Breast epithelium (tissue), 3 donors: Measurements from ENCODE around the gene PSMG4.

Experiments
- POLR2A ChIP-seq: fragments of 450-650 bp; IDR thresholded peaks from one replicate; pipeline ENCODE4 v1.6.1; 2016; ENCODE audit warnings: antibody characterized with exemption, mild to moderate bottlenecking, moderate library complexity
- TF ChIP-seq, protein P1 (sequence below), 3 donors: fragments of 450-650 bp; IDR thresholded peaks; one replicate each; pipeline ENCODE4 v1.5.1; 2016 to 2017; ENCODE audit warnings: antibody characterized with exemption in 3 of 3, mild to moderate bottlenecking in 3 of 3, moderate library complexity in 3 of 3

DNA sequence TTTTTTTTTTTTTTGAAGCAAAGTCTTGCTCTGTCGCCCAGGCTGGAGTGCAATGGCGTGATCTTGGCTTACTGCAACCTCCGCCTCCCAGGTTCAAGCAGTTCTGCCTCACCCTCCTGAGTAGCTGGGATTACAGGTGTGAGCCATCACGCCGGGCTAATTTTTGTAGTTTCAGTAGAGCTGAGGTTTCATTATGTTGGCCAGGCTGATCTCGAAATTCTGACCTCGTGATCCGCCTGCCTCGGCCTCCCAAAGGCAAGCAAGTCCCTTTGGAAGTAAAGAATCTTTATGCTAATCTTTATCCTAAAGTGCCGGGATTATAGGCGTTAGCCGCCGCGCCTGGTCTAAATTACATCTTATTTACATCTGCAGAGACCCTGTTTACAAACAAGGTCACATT, 1.5 kb downstream of the PSMG4 start:
- TF ChIP-seq, protein P1, sequence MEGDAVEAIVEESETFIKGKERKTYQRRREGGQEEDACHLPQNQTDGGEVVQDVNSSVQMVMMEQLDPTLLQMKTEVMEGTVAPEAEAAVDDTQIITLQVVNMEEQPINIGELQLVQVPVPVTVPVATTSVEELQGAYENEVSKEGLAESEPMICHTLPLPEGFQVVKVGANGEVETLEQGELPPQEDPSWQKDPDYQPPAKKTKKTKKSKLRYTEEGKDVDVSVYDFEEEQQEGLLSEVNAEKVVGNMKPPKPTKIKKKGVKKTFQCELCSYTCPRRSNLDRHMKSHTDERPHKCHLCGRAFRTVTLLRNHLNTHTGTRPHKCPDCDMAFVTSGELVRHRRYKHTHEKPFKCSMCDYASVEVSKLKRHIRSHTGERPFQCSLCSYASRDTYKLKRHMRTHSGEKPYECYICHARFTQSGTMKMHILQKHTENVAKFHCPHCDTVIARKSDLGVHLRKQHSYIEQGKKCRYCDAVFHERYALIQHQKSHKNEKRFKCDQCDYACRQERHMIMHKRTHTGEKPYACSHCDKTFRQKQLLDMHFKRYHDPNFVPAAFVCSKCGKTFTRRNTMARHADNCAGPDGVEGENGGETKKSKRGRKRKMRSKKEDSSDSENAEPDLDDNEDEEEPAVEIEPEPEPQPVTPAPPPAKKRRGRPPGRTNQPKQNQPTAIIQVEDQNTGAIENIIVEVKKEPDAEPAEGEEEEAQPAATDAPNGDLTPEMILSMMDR (IDR thresholded peaks at IDR 0.05): no peak
- no peak for TF ChIP-seq POLR2A
